T-helper 9 cell (primary cell): ENCODE measurements around the gene CELSR3.
A peak's percentile ranks its signal among the peaks of the same experiment; 100 is the strongest.

Source experiments
- DNase-seq: peaks from one replicate; pipeline ENCODE4 v3.0.0-alpha.2; 2020
- total RNA-seq, 2 donors: gene quantifications; one replicate each; lab custom pipeline; 2026; lab: John Stamatoyannopoulos, UW

Gene CELSR3, protein sequence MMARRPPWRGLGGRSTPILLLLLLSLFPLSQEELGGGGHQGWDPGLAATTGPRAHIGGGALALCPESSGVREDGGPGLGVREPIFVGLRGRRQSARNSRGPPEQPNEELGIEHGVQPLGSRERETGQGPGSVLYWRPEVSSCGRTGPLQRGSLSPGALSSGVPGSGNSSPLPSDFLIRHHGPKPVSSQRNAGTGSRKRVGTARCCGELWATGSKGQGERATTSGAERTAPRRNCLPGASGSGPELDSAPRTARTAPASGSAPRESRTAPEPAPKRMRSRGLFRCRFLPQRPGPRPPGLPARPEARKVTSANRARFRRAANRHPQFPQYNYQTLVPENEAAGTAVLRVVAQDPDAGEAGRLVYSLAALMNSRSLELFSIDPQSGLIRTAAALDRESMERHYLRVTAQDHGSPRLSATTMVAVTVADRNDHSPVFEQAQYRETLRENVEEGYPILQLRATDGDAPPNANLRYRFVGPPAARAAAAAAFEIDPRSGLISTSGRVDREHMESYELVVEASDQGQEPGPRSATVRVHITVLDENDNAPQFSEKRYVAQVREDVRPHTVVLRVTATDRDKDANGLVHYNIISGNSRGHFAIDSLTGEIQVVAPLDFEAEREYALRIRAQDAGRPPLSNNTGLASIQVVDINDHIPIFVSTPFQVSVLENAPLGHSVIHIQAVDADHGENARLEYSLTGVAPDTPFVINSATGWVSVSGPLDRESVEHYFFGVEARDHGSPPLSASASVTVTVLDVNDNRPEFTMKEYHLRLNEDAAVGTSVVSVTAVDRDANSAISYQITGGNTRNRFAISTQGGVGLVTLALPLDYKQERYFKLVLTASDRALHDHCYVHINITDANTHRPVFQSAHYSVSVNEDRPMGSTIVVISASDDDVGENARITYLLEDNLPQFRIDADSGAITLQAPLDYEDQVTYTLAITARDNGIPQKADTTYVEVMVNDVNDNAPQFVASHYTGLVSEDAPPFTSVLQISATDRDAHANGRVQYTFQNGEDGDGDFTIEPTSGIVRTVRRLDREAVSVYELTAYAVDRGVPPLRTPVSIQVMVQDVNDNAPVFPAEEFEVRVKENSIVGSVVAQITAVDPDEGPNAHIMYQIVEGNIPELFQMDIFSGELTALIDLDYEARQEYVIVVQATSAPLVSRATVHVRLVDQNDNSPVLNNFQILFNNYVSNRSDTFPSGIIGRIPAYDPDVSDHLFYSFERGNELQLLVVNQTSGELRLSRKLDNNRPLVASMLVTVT (N-terminal part only)
- total RNA-seq, result 15.9 to 17.2 reads per million in 2 donors

DNA sequence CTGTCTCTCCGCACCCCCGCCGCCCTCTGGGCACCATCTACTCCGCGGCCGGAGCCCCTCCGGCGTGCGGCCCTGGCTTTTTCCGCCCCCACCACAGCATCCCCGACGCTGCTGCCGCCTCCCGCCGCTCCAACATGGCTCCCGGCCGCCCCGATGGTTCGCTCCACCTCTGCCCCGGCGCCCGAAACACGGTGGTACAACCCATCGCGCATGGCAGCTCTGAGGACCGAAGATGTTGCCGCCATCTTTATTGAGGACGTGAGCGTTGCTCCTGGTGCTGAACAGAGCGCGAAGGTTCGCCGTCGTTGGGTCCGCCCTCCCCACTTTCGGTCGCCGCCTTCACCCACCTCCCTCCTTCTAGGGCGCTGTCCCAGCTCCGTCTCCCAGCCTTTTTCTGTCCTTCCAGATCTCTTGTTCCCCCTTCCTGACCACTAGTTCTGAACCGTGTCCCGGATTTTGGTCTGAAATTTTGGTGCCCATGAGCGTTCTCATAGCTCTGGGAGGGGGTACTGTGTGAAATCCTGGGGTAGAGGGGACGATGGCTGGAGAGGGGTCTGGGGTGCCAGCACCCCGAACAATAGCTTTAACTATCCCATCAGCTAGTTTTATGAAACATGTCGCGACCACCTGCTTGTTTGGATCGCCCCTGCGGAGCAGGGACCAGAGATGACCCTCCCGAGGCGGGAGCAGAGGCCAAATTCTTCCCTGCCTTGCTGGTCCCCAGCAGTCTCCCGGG lies at the start of gene CELSR3:
Gene CELSR3 (minus strand): TSS at position 134 of the 736 bp plus-strand sequence. CDS start 252 bp downstream, outside the sequence.
- peak; percentile 29 for DNase-seq

DNA sequence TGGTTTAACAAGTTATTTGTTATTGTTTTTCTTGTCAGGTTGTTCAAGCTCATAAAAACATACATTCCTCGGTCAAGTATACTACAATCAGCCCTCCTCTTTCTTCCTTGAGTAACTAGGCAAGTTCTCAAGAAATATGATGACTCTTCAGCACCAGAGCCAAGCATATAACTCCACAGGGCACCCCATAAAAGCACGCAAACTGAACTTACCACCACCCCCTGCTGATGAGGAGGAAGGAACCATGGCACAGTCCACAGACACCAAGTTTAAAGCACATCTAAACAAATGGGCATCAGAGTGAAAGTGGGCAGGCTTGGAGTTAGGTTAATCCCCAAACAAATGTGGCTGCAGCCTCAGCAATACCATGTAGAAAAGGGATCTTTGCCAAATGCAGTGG lies 49.0 kb upstream of the CELSR3 start:
- DNase-seq, result no peak

DNA sequence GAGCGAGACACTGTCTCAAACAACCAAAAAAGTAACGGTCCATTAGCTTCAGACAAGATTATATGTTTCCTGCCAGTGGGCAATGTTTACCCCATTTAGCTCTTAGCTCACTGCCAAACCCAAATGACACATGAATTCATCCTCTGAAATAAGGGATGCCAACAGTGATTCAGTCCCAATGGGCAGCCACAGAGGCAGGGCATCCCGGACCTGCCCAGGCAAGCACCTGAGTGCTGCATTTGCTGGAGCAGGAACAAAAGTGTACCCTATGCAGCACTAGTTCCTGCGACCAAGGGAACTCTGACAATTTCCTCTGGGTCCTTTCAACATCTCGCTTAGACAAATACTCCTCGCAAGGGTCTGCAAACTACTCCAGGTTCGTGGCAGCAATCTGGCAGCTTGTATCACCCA lies 46.4 kb upstream of the CELSR3 start:
- DNase-seq, result no peak

DNA sequence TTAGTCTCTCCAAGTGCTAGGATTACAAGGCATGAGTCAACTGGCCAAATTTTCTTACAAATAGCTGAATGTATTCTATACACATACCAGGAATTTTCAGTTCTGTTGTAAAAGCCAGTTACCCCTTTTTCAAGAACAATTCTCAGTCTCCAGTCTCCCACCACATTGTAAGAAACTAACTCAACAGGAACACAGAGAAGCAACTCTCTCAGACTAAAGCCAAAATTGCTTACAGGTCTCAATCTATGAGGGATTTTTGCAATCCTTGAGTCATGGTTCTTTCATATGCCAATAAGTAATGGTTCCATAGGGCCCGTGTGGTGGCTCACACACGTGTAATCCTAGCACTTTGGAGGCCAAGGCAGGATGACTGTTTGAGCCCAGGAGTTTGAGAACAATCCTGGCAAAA lies 45.8 kb upstream of the CELSR3 start:
- DNase-seq, result no peak

DNA sequence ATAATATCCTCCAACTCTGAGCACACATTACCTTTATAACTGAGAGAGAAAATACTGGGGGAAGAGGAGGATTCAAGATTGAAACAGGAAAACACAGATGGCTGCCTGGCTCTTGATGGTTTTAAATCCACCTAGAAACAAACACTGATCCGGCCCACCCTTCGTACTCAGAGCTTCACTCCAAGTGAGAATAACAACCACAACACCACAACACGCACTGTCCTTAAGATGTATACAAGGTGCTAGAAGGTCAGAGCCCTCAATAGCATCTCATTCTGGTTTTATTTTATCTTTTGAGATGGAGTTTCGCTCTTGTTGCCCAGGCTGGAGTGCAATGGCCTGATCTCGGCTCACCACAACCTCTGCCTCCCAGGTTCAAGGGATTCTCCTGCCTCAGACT lies 44.5 kb upstream of the CELSR3 start:
- DNase-seq, result no peak

DNA sequence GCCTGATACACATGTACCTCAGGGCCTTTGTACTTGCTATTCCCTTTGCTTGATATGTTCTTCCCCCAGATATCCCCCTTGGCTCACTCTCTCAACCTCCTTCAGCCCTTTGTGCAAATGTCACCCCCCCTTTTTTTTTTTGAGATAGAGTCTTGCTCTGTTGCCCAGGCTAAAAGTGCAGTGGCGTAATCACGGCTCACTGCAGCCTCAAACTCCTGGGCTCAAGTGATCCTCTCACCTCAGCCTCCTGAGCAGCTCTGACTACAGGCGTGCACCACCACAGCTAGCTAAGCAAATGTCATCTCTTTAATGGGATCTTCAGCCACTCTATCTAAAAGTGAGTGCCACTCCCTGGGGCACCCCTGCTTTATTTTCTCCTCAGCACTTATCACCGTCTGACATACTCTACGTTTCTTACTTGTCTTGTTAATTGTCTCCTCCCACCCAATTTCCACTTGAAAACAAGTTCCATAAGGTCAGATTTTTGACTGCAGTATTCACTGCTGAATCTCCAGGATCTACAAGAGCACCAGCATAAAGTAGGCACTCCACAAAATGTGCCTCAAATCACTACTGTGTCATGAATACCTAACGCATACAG lies 39.7 kb upstream of the CELSR3 start:
- no peak for DNase-seq

DNA sequence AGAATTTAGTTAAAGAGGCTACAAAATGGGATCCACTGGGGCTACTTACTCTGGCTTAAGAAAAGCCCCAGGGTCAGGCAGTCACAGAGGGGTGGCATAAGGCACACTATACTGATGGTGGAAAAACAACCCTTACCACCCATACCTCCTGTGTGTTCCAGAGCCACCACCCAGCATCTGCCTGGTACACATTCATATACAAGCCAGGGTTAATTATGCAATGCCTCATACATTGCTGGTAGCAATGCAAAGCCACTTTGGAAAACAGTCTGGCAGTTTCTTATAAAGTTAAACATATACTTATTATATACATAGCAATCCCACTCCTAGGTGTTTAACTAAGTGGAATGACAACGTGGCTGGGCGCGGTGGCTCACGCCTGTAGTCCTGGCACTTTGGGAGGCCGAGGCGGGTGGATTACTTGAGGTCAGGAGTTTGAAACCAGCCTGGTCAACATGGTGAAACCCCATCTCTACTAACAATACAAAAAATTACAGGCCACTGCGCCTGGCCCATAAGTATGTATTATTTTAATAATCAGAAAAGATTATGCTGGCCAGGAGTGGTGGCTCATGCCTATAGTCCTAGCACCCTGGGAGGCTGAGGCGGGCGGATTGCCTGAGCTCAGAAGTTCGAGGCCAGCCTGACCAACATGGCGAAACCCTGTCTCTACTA lies 38.2 kb upstream of the CELSR3 start:
- no peak for DNase-seq

DNA sequence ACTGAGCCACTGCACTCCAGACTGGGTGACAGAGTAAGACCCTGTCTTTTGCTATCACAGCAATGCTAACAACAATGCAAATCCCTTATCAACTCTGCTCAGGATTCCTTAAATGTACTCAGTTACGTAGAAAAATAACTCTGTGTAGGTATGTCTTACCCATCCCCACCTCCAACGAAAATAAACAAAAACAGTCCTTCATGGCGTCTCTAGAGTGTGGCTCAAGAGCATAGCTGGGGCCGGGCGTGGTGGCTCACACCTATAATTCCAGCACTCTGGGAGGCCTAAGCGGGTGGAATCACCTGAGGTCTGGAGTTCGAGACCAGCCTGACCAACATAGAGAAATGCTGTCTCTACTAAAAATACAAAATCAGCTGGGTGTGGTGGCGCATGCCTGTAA lies 36.2 kb upstream of the CELSR3 start:
- no peak for DNase-seq

DNA sequence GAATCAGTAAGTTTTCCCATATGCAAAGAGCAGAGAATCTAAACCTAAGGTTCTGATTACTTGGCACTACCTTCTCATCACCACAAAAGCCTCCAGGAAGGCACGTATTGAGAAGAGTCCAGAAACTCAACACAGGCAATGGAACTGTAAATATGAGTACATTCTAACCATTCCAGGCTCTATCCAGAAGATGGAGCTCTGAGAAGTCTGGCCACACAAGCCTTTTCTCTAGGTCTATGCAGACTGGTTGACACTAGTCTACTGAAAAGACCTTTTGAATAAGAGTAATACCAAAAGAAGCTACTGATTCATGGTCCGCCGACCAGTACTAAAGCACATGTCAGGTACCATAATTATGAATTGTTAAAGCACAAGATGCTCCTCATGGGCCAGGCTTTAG lies 35.3 kb upstream of the CELSR3 start:
- DNase-seq, result no peak

DNA sequence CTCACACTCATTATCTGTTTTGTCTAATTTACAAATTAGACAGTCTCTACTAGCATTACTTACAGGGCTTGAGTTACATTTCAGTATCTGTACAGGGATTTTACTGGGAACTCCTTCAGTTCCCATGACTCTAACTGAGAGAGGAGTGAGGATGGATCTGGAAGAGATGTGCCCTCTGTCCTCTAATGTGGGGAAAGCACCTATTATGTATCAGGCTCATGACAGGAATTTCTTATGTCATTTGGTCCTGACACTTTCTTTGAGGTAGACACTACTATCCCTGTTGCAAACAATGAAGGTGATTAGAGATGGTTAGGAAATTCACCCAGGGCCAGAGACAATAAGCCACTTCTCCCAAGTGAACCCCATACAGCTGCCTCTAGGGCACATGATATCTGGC lies 33.9 kb upstream of the CELSR3 start:
- no peak for DNase-seq

DNA sequence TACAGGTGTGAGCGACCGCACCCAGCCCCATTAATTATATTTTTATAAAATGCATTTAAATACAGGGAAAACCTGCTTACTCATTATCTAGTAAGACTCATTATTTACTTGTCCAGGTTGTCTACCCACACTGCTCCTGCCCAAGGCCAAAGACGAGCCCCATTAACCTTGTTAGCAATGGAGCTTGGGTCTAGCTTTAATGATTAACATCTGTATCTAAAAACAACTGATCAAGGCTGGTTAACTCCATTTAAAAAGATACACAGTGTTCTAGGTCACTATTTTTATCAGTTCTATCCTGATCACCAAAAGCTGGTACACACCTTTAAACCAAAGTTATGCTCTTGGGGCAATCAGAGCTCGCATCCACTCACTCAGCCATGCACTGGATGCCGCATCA lies 33.5 kb upstream of the CELSR3 start:
- DNase-seq, result no peak

DNA sequence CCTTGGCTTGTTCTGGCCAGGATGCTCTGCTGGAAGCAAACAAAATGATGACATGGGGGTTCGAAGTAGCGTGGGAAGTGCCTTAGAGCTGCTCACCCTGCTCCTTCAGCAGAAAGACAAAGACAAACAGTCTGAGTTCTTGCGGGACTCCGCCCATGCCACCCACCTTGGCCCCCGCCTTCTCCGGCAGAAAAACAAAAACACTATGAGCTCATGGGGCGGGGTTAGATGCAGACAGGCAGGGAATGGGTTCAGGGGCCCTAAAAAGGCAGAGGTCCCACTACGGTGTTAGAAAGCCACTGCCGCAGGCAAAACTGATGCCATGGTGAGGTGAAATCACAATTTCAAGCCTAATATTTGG lies 32.7 kb upstream of the CELSR3 start:
- DNase-seq, result no peak

DNA sequence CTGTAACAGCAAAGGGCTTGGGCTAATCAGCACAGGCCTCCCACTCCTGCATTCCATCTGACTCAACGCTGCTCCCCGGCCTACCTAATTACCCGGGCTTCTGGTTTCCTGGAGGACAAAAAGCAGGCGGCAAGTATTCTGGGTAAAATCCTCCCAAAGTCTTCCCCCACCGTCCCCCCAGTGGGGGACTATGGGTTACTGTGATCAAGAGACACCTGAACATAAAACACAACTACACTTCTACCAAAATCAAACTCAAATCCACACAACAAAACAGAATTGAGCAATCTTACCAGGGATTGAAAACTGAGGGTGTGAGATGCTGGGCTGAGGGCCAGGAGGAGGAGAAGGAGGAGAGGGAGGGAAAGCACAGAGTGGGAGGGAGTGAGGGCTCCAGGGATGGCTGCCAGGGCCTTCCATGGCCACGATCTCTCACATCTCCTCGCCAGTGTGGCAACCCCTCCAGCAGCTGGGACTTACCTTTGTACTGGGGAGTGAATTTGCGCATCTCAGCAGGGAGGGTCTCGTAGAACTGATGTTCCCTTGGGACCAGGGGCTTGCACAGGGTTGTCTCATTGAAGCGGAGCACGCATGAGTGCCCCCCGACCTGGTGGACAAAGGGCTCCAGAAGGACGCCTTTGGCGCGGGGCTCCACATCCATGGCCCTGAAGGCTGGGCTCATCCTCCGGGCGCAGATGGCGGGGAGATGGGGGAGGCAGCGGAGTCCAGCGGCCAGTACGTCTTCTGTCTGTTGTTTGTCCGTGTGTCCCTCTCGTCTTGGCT lies 32.1 kb upstream of the CELSR3 start:
- DNase-seq, result no peak

DNA sequence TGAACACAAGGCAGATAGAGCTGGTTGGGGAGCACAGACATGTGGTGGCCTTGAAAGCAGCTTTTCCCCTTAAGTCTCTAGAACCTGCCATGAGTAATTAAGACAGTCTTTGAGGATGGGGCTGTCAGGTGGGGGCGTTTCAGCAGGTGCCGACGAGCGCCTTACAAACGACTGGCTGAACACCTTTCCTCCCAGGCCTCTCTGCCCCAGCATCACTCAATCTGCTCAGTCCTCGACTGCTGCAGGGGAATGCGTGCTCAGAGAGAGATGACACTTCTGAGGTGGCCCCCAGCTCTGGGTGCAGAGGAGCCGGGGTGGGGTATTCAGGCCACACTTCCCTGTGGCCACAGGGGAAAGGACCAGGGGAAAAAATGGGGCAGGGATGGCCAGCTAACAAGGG lies 31.1 kb upstream of the CELSR3 start:
- DNase-seq, result no peak

DNA sequence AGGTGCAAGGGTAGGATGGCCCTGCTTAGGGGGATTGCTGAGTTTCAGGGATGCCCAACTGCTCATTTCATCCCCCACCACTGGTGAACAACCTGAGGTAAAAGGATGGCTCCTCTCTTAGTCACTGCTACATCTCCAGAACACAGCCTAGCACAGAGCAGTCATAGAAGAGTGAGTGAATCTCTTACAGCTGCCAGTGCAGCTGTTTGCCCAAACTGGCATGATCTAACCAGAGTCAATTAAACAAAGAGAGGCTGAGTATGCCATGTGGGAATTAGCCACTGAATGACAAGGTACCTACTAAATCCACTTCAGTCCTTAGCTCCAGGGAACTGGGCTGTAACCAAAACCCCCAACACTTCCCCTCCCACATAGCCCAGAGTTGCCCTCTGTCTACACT lies 29.9 kb upstream of the CELSR3 start:
- DNase-seq, result no peak

DNA sequence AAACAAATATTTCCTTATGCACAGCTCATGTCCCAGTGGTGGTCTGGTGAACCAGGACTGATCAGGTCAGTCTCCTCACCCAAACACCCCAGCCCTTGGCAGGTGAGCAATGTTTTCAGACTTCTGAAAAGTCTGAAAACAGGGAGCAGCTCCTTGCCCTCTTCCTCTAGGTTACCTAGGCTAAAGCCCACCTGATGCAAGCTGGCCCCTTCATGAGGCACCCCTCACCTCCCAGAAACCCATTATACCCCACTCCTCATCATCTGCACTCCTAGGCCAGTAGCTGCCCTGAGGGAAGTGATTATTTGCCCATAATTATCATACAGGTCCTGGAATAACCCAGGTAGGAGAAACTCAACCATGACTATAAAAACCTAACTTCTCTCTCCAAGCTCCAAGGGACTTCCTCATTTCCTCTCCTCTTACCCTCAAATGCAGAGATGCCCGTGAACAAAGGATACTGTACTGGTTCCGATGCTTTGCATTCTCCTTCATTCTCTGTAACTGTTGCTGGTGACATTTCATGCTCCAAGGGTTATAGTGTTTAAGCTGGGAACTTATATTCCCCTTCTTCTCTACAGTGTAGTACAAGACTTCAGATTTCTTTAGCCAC lies 28.3 kb upstream of the CELSR3 start:
- no peak for DNase-seq

DNA sequence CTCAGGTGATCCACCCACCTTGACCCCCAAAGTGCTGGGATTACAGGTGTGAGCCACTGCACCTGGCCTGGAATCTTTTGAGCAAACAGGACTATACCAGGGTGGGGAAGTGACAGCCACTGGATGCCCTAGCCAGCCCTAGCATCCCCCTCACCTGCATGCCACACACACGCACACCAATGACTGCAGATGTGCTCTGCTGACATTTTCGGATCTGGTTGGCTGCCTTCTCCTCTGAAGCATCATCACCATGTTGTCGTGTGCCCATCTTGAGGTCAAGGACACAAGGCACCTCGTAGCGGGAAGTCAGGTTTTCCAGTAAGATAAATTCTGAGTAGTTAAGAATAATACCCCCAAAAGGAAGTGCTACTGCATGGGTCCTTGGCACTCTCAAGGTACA lies 26.7 kb upstream of the CELSR3 start:
- no peak for DNase-seq

DNA sequence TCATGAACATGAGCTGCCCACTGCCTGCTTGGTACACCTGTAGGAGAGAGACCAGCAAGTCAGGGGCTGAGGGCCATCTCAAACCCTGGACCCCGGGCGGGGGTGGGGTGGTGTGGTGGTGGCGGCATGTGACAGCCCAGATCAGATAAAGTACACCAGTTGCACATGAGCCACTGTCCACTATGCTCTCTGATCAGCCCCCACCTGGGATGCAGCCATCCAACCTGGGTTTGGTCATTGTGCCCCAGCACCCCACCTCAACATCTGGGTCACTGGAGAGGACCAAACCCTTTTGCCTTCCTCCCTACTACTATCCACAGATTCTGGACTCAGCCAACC lies 26.0 kb upstream of the CELSR3 start:
- DNase-seq, result no peak

DNA sequence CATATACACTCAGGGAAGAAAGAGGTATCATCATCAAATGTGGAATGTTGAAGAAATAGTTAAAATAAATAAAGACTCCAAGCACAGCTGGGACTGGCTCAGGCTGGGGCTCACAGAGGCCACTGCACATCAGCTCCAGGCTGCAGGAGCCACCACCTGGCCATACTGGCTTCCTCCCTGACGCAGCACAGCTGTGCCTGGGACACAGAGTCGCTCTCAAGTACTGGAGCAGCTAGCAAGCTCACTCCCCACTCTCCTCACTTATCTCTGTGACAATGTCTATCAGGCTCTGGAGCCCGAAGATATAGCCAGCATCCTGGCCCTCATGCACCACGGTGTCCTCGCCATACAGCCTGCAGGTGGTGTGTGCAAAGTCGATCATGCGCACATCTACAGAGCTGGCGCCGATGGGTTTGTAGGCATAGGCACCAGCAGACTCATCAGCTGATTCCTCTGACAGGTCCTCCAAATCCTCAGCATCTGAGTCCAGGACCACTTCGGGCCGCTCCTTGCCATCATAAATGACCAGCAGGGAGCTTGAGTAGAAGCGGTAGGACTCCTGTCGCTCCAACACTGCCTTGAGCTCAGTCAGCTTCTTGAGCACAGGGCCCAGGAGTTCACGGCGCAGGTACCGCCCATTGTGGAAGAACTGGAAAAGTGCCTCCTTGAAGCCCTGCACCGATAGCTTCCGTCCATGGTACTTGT lies 25.5 kb upstream of the CELSR3 start:
- no peak for DNase-seq

DNA sequence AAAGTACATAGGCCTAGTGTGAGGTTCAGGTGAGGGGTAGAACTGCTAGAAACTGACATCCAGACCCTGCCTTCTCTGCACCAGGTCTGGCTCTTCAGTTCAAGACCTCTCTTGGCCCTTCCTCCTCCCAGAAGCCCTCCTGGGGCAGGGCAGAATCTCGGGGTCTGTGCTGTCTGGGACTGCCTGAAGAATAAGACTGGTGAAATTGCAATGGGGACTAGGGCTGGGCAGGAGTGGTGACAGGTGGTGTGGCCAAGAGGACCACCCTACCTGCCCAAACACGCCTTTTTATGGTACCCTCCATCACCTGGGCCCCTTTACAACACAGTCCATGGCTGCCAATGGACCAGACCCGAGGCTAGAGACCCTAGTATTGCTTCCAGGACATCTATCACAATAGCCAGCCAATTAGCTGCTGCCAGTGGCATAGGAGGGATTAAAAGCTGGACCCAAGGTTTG lies 24.6 kb upstream of the CELSR3 start:
- no peak for DNase-seq
